Activated CD8-positive, alpha-beta memory T cell treated with anti-CD3 and anti-CD28 coated beads, Interleukin-2, amount 10 ng/mL, durations not matched to agents 7 days and 5 days (primary cell): Measurements from ENCODE around the gene SFT2D3. TPM values are rescaled to one million over a fixed set of nuclear protein-coding genes. Genes with fewer than 3 reads are reported as not detected.
A peak's percentile ranks its signal among the peaks of the same experiment; 100 is the strongest.

Source experiments
- ATAC-seq: fragments of 150-1000 bp; cut with Tn5 transposase; one replicate; pipeline ENCODE4 v1.10.0; 2021; ENCODE audit warnings: moderate library complexity
- CTCF ChIA-PET: fragments of 350-600 bp; sonication (Branson Sonifier 250); formaldehyde crosslinking; loops from one replicate; lab custom pipeline; 2021; ENCODE audit warnings: antibody characterized with exemption; lab: Charles Lee
- DNase-seq: peaks from one replicate; pipeline ENCODE4 v3.0.0-alpha.2; 2020
- H3K27ac Mint-ChIP-seq: one replicate; pipeline ENCODE4 v1.8.0; 2021; ENCODE audit warnings: mild to moderate bottlenecking, mixed read lengths
- H3K27me3 Mint-ChIP-seq: one replicate; pipeline ENCODE4 v1.8.0; 2021; ENCODE audit warnings: mixed read lengths
- H3K36me3 Mint-ChIP-seq: one replicate; pipeline ENCODE4 v1.8.0; 2021; ENCODE audit warnings: mild to moderate bottlenecking, mixed read lengths
- H3K4me1 Mint-ChIP-seq: one replicate; pipeline ENCODE4 v1.8.0; 2021; ENCODE audit warnings: mixed read lengths
- H3K4me3 Mint-ChIP-seq: one replicate; pipeline ENCODE4 v1.8.0; 2021; ENCODE audit warnings: mild to moderate bottlenecking, moderate library complexity, mixed read lengths
- H3K9me3 Mint-ChIP-seq: one replicate; pipeline ENCODE4 v1.8.0; 2022; ENCODE audit warnings: low read depth, mixed read lengths
- total RNA-seq, 2 experiments: library from RNA; stranded (reverse); gene quantifications; one replicate each; pipeline ENCODE4 v1.2.3, GENCODE V29; 2021

The SFT2D3 gene
- total RNA-seq, 2 experiments from 2014 or later = 4.1 to 4.6 TPM

DNA sequence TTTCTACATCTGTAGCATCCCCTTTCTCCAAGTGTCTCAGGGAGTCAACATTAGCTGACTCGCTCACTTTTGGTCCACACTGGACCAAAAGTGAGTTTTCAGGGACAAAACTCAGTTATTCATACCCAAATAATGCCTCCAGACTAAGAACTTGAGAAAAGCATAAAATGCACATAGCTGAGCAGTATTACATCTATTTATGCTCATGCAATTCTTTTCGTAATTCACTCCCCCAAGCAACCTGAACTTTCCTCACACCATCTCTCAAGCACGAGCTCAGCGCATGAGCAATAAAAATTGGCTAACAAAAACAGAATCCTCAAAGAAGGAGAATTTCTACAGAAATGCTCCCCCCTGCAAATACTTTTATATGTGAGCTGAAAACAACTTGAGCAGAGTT is 17.0 kb downstream of the SFT2D3 start:
- CTCF ChIA-PET = interaction anchor here (0.9 to 1.6 kb wide), 3 partner anchors 14 to 141 kb away, joined by 3 to 7 read pairs (median 4); no protein-coding TSS in a partner anchor
- Mint-ChIP-seq H3K27me3 (no peaks in the 10 kb centered on the region), H3K36me3 (peaks cover 28% of the 10 kb centered on the region), H3K4me3 (no peak overlapping the region), H3K27ac (no peak overlapping the region), H3K9me3 (no peaks in the 10 kb centered on the region), H3K4me1 (no peaks in the 10 kb centered on the region)
- DNase-seq (no peak), ATAC-seq (no peak)

DNA sequence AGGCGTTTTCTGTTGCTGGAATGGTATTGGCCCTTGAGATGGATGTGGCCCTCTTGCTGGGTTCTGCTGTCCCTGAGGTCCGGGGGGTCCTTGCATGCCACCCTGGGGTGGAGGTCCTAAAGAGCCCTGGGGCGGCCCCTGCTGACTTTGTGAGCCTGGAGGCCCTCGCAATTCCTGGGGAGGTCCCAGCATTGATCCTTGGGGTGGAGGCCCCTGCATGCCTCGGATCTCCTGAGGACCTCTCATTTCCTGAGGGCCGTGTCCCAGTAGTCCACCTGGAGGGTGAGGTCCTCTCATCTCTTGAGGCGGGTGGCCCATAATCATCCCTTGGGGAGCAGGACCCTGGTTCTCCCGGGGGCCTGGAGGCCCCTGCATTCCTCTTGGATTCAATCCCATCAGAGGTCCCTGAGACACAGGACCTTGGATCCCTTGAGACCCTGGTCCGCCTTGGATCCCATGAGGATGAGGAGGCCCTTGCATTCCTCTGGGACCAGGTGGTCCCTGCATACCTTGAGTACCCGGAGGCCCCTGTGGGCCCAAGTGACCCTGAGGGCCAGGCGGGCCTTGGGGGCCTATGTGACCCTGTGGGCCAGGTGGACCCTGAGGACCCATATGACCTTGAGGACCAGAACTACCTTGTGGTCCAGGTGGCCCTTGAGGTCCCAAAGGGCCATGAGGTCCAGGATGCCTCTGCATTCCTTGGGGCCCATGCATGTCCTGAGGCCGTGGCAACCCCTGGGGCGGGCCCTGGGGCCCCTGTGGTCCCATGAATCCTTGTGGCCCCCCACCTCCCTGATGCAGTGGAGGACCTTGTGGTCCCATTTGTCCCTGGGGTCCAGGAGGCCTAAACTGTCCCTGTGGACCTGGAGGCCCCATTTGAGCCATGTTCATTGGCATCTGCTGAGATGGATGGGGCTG is 18.3 kb downstream of the SFT2D3 start:
- H3K9me3 Mint-ChIP-seq = no peaks in the 10 kb centered on the region
- H3K4me1 Mint-ChIP-seq = no peaks in the 10 kb centered on the region
- DNase-seq (no peak), ATAC-seq (no peak)
- CTCF ChIA-PET = interaction anchor here (1.6 kb wide), 1 partner anchor 15 kb away, joined by 4 read pairs; no protein-coding TSS in a partner anchor
- peaks cover 28% of the 10 kb centered on the region for H3K36me3 Mint-ChIP-seq
- H3K4me3 Mint-ChIP-seq = no peak overlapping the region
- no peak overlapping the region for H3K27ac Mint-ChIP-seq
- no peaks in the 10 kb centered on the region for H3K27me3 Mint-ChIP-seq

DNA sequence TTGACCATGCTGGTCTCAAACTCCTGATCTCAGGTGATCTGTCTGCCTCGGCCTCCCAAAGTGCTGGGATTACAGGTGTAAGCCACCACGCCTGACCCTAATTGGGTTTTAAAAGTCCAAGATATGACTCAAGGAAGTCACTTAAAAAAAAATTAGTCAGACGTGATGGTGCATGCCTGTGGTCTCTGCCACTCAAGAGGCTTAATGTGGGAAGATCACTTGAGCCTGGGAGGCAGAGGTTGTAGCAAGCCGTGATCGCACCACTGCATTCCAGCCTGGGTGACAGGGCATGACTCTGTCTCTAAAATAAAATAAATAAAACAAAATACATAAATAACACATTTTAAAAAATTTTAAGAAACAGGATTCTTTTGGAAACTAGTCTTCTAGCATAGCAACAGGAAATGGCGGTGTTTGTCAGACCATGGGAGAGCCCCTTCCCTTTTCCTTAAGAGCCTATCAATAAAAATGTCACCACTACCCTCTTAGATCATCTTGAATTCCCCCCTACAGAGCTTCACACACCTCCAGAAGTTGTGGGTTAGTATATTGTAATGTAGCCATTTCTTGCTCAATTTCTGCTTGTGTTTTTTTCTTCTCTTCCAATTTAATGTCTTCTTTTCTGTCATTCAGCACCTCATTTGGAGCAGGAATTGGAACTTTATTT is 20.1 kb downstream of the SFT2D3 start:
- peaks cover 37% of the 10 kb centered on the region for H3K36me3 Mint-ChIP-seq
- H3K4me1 Mint-ChIP-seq = no peaks in the 10 kb centered on the region
- ATAC-seq (no peak), DNase-seq (no peak)
- H3K4me3 Mint-ChIP-seq = no peak overlapping the region
- no peaks in the 10 kb centered on the region for H3K9me3 Mint-ChIP-seq
- no peaks in the 10 kb centered on the region for H3K27me3 Mint-ChIP-seq
- CTCF ChIA-PET = no interaction called here
- no peak overlapping the region for H3K27ac Mint-ChIP-seq

DNA sequence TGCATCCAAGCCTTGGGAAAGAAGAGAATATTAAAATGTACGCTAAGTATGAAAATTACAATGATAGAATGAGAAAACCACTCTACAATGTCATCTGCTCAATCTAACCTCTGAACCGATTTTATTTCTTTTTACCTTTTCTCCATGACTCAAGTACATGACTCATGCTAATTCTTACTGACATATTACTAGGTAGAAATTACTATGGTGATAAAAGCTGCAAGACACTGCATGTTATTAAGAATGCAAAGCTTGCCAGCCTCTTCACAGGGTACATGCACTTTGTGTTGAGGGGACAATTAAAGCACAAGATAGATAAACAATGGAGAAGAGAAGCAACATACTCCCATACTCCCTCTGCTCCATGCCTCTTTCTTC is 20.7 kb downstream of the SFT2D3 start:
- ATAC-seq = no peak
- no peak for DNase-seq
- H3K36me3 Mint-ChIP-seq = peaks cover 37% of the 10 kb centered on the region
- H3K27ac Mint-ChIP-seq = no peak overlapping the region
- CTCF ChIA-PET = no interaction called here
- no peaks in the 10 kb centered on the region for H3K27me3 Mint-ChIP-seq
- H3K4me1 Mint-ChIP-seq = no peaks in the 10 kb centered on the region
- H3K4me3 Mint-ChIP-seq = no peak overlapping the region
- H3K9me3 Mint-ChIP-seq = no peaks in the 10 kb centered on the region

DNA sequence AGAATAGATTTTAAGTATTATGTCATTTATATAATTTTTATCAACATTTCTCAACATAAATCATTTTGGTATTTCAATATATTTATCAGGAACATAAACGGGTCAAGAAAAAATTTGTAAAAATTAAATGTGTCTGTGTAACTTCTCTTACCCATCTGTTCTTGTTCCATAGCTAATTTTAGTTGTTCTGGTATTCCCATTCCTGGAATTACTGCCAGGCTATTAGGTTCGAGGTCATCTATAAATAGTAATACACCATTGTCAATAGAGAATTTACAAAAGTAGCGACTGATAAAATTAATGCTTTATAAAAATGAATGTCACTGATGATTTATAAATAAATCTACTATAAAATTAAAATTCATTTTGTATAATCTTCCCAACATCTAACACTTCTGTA is 21.5 kb downstream of the SFT2D3 start:
- ATAC-seq (no peak), DNase-seq (no peak)
- Mint-ChIP-seq H3K27me3 (no peaks in the 10 kb centered on the region), H3K27ac (no peak overlapping the region), H3K4me1 (no peaks in the 10 kb centered on the region), H3K9me3 (no peaks in the 10 kb centered on the region), H3K36me3 (peaks cover 35% of the 10 kb centered on the region), H3K4me3 (no peak overlapping the region)
- CTCF ChIA-PET = no interaction called here

DNA sequence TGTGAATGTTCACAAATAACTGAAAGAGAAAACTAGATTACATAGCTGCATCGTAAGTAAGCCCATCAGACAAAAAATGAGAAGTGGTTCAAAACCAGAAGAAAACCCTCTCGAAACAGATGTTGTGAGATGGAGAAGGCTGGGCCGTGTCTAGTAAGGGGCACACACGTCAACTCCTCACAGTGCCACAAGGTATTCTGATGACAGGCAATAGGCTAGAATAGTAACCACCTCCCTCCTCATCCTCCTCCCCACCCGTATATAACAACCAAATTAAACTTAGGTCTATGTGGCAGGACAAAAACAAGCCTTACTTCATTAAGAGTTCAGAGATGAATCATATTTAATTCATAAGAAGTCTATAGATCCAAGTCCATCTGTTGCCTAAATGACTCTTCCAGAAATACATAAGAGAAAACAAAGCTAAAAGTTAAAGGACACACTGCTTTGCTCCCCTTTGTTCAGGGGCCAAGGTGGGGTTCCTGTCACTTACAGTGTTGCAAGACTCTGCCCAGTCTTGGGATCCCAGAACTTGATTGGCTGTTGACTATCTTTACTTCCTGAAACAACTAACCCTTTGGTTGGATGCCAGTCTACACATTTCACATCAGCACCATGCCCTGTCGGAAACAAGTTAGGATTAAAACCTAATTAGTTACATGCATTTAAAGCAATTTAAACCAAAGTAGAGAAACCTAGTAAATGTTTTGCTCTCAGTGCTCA is 25.0 kb downstream of the SFT2D3 start:
- H3K27me3 Mint-ChIP-seq = no peaks in the 10 kb centered on the region

DNA sequence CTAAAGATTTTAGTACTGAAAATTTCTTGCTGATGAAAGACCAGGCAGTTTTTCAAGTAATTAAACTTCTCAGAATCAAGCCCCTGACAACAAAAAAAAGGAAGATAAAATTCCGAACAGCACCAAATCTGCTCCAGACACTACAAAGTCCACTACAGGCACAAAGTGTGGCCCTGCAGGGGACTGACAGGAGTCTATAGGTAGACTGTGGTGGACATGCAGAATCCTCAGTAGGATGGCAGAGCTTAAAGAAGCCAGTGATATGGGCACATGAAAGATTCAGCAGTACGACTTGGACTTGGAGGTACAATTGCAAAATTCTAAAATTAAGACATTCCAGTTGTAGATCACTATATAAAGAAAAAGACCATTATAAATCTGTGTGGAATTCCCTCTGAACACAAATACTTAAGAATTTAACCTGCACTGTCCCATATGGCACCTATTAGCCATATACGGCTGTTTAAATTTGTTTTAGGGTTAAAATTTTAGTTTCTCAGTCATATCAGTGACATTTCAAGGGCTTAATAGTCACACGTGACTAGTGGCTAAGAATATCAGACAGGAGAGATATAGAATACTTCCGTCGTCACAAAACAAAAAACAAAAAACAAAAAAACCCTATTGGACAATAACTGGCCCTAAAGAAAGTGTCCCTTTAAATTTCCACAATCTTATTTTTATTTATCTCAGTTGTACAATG is 32.0 kb downstream of the SFT2D3 start:
- ATAC-seq = no peak
- no peak for DNase-seq
- Mint-ChIP-seq H3K4me1 (peaks cover 6% of the 10 kb centered on the region), H3K27ac (no peak overlapping the region), H3K4me3 (no peak overlapping the region), H3K36me3 (peaks cover 16% of the 10 kb centered on the region), H3K9me3 (no peaks in the 10 kb centered on the region), H3K27me3 (no peaks in the 10 kb centered on the region)
- CTCF ChIA-PET = interaction anchor here (1.6 to 2.0 kb wide), 2 partner anchors 9 to 15 kb away, joined by 4 to 7 read pairs; no protein-coding TSS in a partner anchor

More for the DNA sequence above, 25.0 kb downstream of the SFT2D3 start:
- CTCF ChIA-PET = no interaction called here
- DNase-seq = no peak
- ATAC-seq = no peak
- Mint-ChIP-seq H3K27ac (no peak overlapping the region), H3K4me3 (no peak overlapping the region), H3K4me1 (no peaks in the 10 kb centered on the region), H3K36me3 (peaks cover 24% of the 10 kb centered on the region), H3K9me3 (no peaks in the 10 kb centered on the region)

DNA sequence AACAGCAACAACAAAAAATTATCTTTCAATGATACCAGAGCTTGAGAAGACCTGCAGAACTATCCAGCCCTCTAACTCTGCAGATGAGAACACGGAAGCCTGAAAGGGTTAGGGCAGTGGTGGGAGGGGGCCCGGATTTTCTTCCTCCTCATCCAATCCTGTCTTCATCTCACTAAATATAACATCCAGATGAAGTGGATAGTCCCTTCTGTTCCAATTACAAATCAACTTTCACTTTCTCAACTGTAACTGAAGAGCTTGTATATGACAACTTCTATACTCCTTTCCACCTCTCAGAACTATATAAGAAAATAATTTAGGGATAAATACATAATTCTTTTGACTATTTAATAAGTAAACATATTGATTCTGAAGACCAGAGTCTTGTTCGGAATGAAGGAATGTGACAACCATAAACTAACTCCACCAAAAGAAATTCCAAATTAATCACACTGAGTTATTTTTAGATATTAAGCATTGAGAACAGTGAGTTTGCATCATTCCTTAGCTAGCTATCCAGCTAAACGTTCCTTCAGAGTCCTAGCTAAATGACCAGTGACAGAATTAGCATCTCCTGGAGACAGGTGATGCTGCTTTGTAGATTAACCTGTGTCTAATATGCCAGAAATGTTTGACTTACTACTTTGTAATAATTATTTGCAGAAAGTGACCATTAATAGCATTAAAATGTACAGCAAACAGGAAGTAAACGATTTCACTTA is 32.7 kb downstream of the SFT2D3 start:
- Mint-ChIP-seq H3K4me1 (peaks cover 13% of the 10 kb centered on the region), H3K4me3 (no peak overlapping the region), H3K27me3 (no peaks in the 10 kb centered on the region), H3K9me3 (no peaks in the 10 kb centered on the region), H3K27ac (no peak overlapping the region), H3K36me3 (peaks cover 20% of the 10 kb centered on the region)
- CTCF ChIA-PET = interaction anchor here (1.6 kb wide), 1 partner anchor 9 kb away, joined by 7 read pairs; no protein-coding TSS in a partner anchor
- no peak for DNase-seq
- no peak for ATAC-seq

DNA sequence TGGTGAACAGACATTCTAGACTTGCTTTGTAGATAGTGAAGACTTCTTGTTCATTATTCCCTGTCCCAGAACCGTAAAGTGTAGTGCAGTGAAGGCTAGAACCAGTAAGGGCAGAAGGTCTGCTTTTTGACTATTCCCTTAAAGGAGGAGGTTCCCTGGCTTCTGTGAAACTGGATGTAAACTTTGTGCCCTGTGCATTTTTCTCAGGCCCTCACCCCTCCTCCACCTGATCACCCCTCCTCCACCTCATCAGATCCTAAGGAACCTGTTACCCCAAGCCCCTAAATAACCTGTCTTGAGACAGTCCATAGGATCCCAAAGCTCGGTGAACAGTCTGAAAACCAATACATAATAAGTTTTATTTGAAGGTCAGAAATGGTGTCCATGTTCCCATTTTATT is 33.7 kb downstream of the SFT2D3 start:
- CTCF ChIA-PET = interaction anchor here (1.6 kb wide), 1 partner anchor 11 kb away, joined by 7 read pairs; no protein-coding TSS in a partner anchor
- H3K4me3 Mint-ChIP-seq = no peak overlapping the region
- peaks cover 27% of the 10 kb centered on the region for H3K36me3 Mint-ChIP-seq
- peaks cover 19% of the 10 kb centered on the region for H3K4me1 Mint-ChIP-seq
- no peaks in the 10 kb centered on the region for H3K27me3 Mint-ChIP-seq
- DNase-seq = no peak
- ATAC-seq = no peak
- no peaks in the 10 kb centered on the region for H3K9me3 Mint-ChIP-seq
- no peak overlapping the region for H3K27ac Mint-ChIP-seq

DNA sequence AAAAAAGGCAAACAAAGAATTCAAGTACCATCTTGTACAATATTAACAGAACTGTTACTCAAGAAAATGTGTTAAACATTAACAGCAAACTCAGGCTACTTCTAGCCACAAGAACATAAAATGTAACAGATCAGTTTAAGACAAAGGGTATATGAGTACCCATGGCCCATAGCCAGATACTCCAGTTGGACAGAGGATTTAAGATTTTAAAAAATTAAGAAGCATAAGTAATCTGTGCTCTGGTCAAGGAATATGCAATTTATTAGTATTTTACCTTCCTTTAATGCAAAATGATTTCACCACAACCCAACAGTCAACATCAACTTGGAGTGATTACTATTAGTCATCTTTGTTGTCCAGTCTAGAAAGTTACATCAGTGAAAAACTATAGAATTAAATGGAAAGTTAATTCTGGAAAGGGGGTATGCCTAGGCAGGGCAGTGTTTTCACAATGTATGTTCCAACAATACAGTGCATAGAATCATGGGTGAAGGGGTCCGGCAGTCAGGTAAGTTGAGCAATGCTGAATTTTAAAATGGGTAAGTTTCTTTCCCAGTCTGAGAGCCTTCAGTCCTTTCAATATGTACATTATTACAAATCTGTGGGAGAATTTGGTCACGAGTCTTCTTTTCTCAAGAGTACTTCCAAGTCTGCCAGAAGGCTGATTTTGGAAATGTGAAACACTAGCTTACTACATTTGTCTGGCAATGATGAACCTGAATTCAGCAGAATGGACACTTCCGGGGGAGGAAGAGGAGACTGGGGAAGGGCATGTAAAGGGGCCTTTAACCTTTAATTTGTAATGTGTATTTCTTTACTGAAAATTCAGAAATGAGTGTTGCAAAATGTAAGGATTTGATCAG is 34.5 kb downstream of the SFT2D3 start:
- H3K4me1 Mint-ChIP-seq = peaks cover 23% of the 10 kb centered on the region

DNA sequence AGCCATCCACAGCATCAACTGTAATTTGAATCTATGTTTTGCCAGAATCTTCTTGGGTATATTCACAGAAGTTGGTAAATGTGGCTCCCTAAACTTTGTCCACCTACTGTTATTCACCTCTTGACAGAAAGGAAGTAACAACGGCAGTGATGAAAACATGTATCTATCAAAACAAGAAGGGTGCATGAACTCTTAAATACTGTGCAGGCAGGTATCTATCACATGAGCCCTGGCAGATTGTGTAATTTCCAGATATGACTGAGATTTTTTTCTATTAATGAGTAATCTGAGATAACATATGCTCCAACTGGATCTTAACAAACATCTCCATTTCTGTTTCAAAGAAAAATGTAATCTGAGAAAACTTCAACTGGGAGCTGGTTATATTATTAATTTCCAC is 36.6 kb downstream of the SFT2D3 start:
- Mint-ChIP-seq H3K36me3 (peaks cover 35% of the 10 kb centered on the region), H3K4me1 (peaks cover 32% of the 10 kb centered on the region), H3K4me3 (no peak overlapping the region), H3K9me3 (no peaks in the 10 kb centered on the region), H3K27me3 (no peaks in the 10 kb centered on the region), H3K27ac (no peak overlapping the region)
- CTCF ChIA-PET = no interaction called here
- no peak for DNase-seq
- peak; percentile 20 for ATAC-seq

More for the DNA sequence above, 34.5 kb downstream of the SFT2D3 start:
- Mint-ChIP-seq H3K27me3 (no peaks in the 10 kb centered on the region), H3K4me3 (no peak overlapping the region), H3K36me3 (peaks cover 33% of the 10 kb centered on the region), H3K9me3 (no peaks in the 10 kb centered on the region), H3K27ac (no peak overlapping the region)
- CTCF ChIA-PET = no interaction called here
- DNase-seq (no peak), ATAC-seq (no peak)

DNA sequence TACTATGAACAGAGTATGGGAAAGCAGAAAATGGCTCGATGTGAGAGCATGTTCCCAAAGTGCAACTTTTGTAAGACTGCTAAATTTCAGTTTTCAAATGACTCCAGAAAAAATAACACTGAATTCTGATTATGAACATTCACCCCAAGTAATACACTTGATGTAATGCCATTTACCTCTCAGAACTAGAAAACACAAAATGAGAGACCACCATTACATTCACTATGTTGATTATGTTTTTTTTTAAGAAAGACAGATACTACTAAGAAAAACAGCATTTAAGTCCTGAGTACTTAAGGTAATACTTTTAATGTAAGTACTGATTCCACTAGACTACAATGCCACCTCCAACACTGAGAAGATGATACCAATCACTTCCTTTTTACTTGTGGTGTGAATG is 38.5 kb downstream of the SFT2D3 start:
- Mint-ChIP-seq H3K9me3 (no peaks in the 10 kb centered on the region), H3K4me3 (no peak overlapping the region), H3K27ac (no peak overlapping the region), H3K36me3 (peaks cover 46% of the 10 kb centered on the region), H3K27me3 (no peaks in the 10 kb centered on the region), H3K4me1 (peaks cover 38% of the 10 kb centered on the region)
- CTCF ChIA-PET = no interaction called here
- no peak for ATAC-seq
- no peak for DNase-seq
